Measurements from ENCODE around the gene RHBDL1.

Gene RHBDL1

DNA sequence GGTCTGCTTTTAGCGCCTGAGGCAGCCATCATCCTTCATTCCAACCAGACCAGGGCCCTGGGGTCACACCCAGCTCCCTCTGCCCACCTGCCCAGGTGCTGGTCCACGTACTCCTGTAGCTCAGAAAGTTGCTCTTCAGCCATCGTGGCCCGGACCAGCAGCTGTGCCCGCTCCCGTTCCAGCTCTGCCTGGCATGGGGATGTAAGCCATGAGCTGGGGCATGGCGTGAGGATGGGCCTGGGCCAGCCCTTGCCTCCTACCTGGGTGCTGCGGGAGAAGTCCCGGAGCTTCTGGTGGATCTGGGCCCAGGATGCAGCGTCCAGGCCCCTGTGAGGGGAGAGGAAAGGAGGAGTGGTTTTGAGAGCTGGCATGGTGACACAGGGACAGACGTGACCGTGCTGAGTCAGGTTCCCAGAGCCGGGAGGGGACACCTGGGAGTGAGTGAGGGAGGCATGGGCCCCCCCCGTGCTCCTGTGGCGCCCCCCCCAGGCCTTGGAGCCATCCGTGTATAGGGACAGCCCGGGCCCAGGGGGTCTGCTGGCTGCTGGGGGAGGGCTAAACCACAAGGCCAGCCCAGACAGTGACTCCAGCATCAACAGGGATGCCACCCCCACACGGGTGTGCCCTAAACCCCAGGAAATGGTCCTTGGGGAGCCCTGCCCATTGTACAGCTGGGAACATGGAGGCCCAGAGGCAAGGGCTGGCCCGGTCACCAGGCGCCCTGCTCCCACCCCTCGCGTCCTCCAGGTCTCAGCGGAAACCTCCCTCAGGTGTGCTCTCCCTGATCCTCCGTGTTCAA, 47.6 kb downstream of the RHBDL1 start:
- H3K4me3 ChIP-seq (ENCODE audit: low read length) = peak overlapping the region; percentile 54
- no peak for DNase-seq (ENCODE audit: low read depth, low spot score)

DNA sequence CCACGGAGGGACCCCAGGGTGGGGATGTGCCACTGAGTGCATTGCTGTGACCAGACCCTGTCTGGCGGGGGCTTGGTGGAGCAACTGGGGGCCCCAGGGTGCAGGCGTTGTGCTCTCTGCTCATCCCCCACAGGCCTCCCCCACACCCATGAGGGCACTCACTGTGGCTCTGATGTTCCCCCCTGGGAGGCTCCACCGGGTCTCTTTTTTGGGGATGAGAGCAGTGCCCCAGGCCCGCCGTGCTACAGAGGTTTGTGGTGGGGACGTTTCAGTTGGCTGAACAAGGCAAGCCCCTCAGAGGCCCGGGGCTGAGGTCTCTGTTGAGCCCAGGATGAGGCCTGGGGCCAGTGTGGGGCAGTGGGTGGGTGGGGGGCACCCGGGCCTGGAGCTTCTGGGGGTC, 48.2 kb downstream of the RHBDL1 start:
- no peak overlapping the region for H3K4me3 ChIP-seq (ENCODE audit: low read length)
- DNase-seq (ENCODE audit: low read depth, low spot score) = no peak

GRCh38 chr16:724188-725040, 48.9 kb downstream of the RHBDL1 start:
- no peak overlapping the region for H3K4me3 ChIP-seq (ENCODE audit: low read length)

GRCh38 chr16:725041-725376, 49.5 kb downstream of the RHBDL1 start:
- DNase-seq (ENCODE audit: low read depth, low spot score) = no peak
- H3K4me3 ChIP-seq (ENCODE audit: low read length) = no peak overlapping the region

More at GRCh38 chr16:724188-725040, 48.9 kb downstream of the RHBDL1 start:
- peak; percentile 82 for DNase-seq (ENCODE audit: low read depth, low spot score)

DNA sequence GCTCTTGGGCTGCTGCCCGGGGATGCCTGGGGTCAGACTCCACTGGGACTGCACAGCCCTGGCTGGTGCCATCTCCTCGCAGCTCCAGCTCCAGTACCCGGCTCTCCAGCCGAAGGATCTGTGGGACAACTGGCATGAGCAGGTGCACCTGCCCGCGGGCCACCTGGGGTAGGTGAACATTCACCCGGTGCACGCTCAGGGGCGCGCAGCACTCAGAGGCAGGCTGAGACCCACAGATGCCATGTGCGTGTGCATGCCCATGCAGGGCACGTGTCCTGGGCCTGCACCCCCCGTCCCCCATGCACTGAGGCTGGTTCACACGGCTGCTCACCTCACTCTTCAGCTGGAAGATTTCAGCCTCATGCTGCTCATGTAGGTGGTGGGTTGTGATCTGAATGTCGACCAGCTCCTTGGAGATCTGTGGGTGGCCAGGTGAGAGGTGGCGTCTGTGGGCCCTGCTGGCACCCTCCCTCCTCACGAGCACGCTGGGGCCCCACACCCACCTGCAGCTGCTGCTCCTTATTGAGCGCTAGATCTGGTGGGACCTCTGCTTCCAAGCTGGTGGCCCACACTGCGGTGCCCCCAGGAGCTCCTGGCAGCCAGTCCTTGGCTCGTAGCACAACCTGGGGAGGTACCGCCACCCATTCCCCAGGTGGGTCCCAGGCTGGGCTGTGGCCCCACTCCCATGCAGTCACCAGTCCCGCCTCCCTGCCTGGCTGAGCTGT, 50.2 kb downstream of the RHBDL1 start:
- H3K4me3 ChIP-seq (ENCODE audit: low read length) = no peak overlapping the region
- no peak for DNase-seq (ENCODE audit: low read depth, low spot score)

GRCh38 chr16:726188-726437, 50.6 kb downstream of the RHBDL1 start:
- H3K4me3 ChIP-seq (ENCODE audit: low read length) = no peak overlapping the region
- DNase-seq (ENCODE audit: low read depth, low spot score) = no peak

GRCh38 chr16:726438-727290, 51.2 kb downstream of the RHBDL1 start, which contains the start of the genes CCDC78 and HAGHL:
Gene CCDC78, minus strand, starts transcription at chr16:726443. Its CDS starts 76 bp downstream, at chr16:726367.
Gene HAGHL, plus strand, starts transcription at chr16:727106. Its CDS starts 404 bp downstream, at chr16:727510.
- DNase-seq (ENCODE audit: low read depth, low spot score) = no peak
- H3K4me3 ChIP-seq (ENCODE audit: low read length) = peak within 1 kb of the TSS; percentile 64

DNA sequence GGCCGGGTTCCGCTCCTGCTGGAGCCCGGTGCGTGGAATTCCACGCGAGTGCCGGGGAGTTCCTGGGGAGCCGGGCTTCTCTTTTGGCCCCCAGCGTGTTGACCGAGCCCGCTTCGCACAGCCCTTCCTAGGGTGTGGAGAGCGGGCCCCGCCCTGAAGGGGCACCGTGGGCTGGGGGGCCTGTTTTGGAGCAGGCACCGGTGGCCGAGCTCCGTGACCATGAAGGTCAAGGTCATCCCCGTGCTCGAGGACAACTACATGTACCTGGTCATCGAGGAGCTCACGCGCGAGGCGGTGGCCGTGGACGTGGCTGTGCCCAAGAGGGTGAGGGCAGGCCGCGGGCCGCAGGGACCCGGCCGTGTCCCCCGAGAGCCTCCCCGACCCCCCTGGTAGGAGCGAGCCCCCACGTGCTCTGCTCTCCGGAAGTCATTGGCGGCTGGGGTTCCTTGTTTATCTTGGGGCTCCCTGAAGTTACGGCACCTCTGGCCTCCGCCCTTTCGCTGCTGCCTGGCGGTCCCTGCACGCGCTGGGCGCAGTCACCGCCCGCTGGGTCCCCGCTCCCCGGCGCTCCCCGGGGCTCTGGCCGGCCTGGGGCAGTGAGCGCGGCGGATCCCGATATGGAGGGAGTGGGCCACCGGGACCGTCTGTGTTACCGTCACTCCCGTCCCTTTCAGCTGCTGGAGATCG, 52.0 kb downstream of the RHBDL1 start:
- peak overlapping the region; percentile 64 for H3K4me3 ChIP-seq (ENCODE audit: low read length)
- DNase-seq (ENCODE audit: low read depth, low spot score) = no peak
